GM18511 (cell line): ENCODE measurements around the gene SLC25A44.
"Not testable (repeated sequence)": the region's sequence is repeated elsewhere in the genome, so short reads cannot be mapped to it uniquely, and the experiment has no call there.

Experiments
- ATAC-seq: cut with Tn5 transposase; IDR thresholded peaks from one replicate; pipeline ENCODE4 v1.9.1; 2021; ENCODE audit warnings: mild to moderate bottlenecking, moderate library complexity; ENCODE audit not compliant: unreplicated experiment

The SLC25A44 gene

GRCh38 chr1:156198831-156199349 is 5.0 kb downstream of the SLC25A44 start:
- ATAC-seq = no peak

- no peak for ATAC-seq
Observed at GRCh38 chr1:156200044-156200443, 6.1 kb downstream of the SLC25A44 start.

GRCh38 chr1:156203331-156203730 is 9.4 kb downstream of the SLC25A44 start:
- ATAC-seq = no peak

GRCh38 chr1:156204686-156205085 is 10.8 kb downstream of the SLC25A44 start:
- ATAC-seq = no peak

- ATAC-seq = no peak
Observed at GRCh38 chr1:156211243-156211642, 17.3 kb downstream of the SLC25A44 start.

GRCh38 chr1:156212130-156212529 is 18.2 kb downstream of the SLC25A44 start:
- no peak for ATAC-seq

GRCh38 chr1:156212833-156213643 is 19.1 kb downstream of the SLC25A44 start, which contains the start of gene PMF1:
TSS of gene PMF1 (plus strand) at chr1:156213007. CDS start at chr1:156213016, 9 bp downstream.
- ATAC-seq = peak; percentile 93

GRCh38 chr1:156213644-156213966 is 19.7 kb downstream of the SLC25A44 start:
- ATAC-seq = no peak

- ATAC-seq = no peak
Observed at GRCh38 chr1:156214024-156214748, 20.3 kb downstream of the SLC25A44 start.

GRCh38 chr1:156216361-156217086 is 22.6 kb downstream of the SLC25A44 start:
- not testable (repeated sequence) for ATAC-seq

- ATAC-seq = no peak
Observed at GRCh38 chr1:156217871-156218270, 24.0 kb downstream of the SLC25A44 start.

- no peak for ATAC-seq
Observed at GRCh38 chr1:156220226-156220625, 26.3 kb downstream of the SLC25A44 start.

- no peak for ATAC-seq
Observed at GRCh38 chr1:156221986-156222692, 28.2 kb downstream of the SLC25A44 start.

GRCh38 chr1:156225677-156226014 is 31.7 kb downstream of the SLC25A44 start:
- peak; percentile 4 for ATAC-seq

GRCh38 chr1:156226116-156226538 is 32.2 kb downstream of the SLC25A44 start:
- peak; percentile 62 for ATAC-seq

- no peak for ATAC-seq
Observed at GRCh38 chr1:156226782-156227181, 32.9 kb downstream of the SLC25A44 start.

- ATAC-seq = no peak
Observed at GRCh38 chr1:156228501-156228900, 34.6 kb downstream of the SLC25A44 start.

GRCh38 chr1:156229809-156230472 is 36.0 kb downstream of the SLC25A44 start:
- ATAC-seq = no peak

- ATAC-seq = no peak
Observed at GRCh38 chr1:156230473-156230837, 36.6 kb downstream of the SLC25A44 start.

- ATAC-seq = no peak
Observed at GRCh38 chr1:156232201-156232894, 38.4 kb downstream of the SLC25A44 start.
